Esophagus muscularis mucosa (tissue), 4 donors: ENCODE results near the gene PEPD. TPM values are rescaled to one million over a fixed set of nuclear protein-coding genes. Genes with fewer than 3 reads are reported as not detected.

Source experiments
- DNase-seq: peaks from one replicate; pipeline ENCODE4 v3.0.0-alpha.2; 2017; ENCODE audit errors: extremely low spot score
- H3K27ac ChIP-seq, 4 donors: fragments of 200-600 bp; sonication (generic); replicated peaks in 1 of 4; 1 replicate in 3 of 4; 2 replicates in 1 of 4; pipeline ENCODE4 v1.5.1; 2016 to 2019; ENCODE audit warnings: mild to moderate bottlenecking in 1 of 4
- H3K27me3 ChIP-seq, 4 donors: fragments of 200-600 bp; sonication (generic); one replicate each; pipeline versions ENCODE4 v1.5.1 to v1.6.0; 2016 to 2019
- H3K36me3 ChIP-seq, 4 donors: fragments of 200-600 bp; sonication (generic); one replicate each; pipeline ENCODE4 v1.5.1; 2016 to 2019
- H3K4me1 ChIP-seq, 4 donors: fragments of 200-600 bp; sonication (generic); one replicate each; pipeline ENCODE4 v1.5.1; 2016 to 2019
- H3K4me3 ChIP-seq, 4 donors: fragments of 200-600 bp; sonication (generic); 1 replicate in 2 of 4; 2 replicates in 2 of 4; pipeline ENCODE4 v1.5.1; 2016 to 2019; ENCODE audit warnings: mild to moderate bottlenecking in 4 of 4, moderate library complexity in 1 of 4
- H3K9me3 ChIP-seq, 4 donors: fragments of 200-600 bp; sonication (generic); 1 replicate in 3 of 4; 2 replicates in 1 of 4; pipeline ENCODE4 v1.5.1; 2016 to 2019
- EP300 ChIP-seq: sonication (generic); formaldehyde crosslinking; IDR thresholded peaks from one replicate; pipeline ENCODE4 v1.6.1; 2017; ENCODE audit warnings: antibody characterized with exemption
- POLR2A ChIP-seq: fragments of 450-650 bp; IDR thresholded peaks from one replicate; pipeline ENCODE4 v1.6.1; 2017; ENCODE audit warnings: antibody characterized with exemption, moderate library complexity, mild to moderate bottlenecking, low read depth
- POLR2AphosphoS5 ChIP-seq, 2 donors: sonication (generic); formaldehyde crosslinking; IDR thresholded peaks; one replicate each; pipeline ENCODE4 v1.6.1; 2017; ENCODE audit warnings: antibody characterized with exemption in 2 of 2
- WGBS: methylation state at CpG from one replicate; pipeline ENCODE4 v1.1.5; 2018; 5-methylcytosine and 5-hydroxymethylcytosine counted together
- intact Hi-C: fragments of 100-400 bp; cut with DNase I; formaldehyde crosslinking; loops from one replicate; pipeline ENCODE4 v1.15.1; 2023
- total RNA-seq, 4 donors: library from RNA; depleted of rRNA; stranded (reverse); fragments of >200 nt; gene quantifications; one replicate each; pipeline versions ENCODE4 v1.1.0 to v1.2.1, GENCODE V29; 2016
- TF ChIP-seq, protein P1 (sequence below), 3 experiments: fragments of 200-600 bp in 2 of 3; fragments of 450-650 bp in 1 of 3; sonication (generic) in 2 of 3; IDR thresholded peaks; one replicate each; pipeline ENCODE4 v1.5.1; 2017 to 2019; ENCODE audit warnings: antibody characterized with exemption in 3 of 3, mild to moderate bottlenecking in 2 of 3, moderate library complexity in 1 of 3

PEPD gene
- total RNA-seq, 4 donors from 2014 or later = 59.8 to 90.9 (median 73.0) TPM

DNA sequence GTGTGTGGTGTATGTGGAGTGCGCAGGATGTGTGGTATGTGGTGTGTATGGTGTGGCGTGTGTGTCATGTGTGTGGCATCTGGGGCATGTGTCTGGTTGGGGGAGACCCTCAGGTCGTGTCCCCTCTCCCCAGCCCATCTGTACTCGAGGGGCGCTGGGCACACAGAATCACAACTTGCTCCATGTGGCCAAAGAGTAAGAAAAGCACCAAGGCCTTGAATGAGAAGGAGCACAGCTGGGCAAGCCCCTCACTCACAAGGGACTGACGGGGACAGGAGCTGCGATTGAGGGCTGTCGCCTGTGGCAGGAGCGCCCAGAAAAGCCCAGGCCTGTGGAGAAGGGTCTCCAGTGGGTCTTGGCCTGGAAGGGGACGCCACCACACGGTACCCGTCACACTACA lies 62.8 kb downstream of the PEPD start:
- no peak overlapping the region for H3K4me3 ChIP-seq
- TF ChIP-seq, protein P1, sequence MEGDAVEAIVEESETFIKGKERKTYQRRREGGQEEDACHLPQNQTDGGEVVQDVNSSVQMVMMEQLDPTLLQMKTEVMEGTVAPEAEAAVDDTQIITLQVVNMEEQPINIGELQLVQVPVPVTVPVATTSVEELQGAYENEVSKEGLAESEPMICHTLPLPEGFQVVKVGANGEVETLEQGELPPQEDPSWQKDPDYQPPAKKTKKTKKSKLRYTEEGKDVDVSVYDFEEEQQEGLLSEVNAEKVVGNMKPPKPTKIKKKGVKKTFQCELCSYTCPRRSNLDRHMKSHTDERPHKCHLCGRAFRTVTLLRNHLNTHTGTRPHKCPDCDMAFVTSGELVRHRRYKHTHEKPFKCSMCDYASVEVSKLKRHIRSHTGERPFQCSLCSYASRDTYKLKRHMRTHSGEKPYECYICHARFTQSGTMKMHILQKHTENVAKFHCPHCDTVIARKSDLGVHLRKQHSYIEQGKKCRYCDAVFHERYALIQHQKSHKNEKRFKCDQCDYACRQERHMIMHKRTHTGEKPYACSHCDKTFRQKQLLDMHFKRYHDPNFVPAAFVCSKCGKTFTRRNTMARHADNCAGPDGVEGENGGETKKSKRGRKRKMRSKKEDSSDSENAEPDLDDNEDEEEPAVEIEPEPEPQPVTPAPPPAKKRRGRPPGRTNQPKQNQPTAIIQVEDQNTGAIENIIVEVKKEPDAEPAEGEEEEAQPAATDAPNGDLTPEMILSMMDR (IDR thresholded peaks at IDR 0.05) = no peak
- TF ChIP-seq POLR2A (no peak), POLR2AphosphoS5 (IDR thresholded peaks at IDR 0.05) (no peak), EP300 (no peak)
- no peaks in the 10 kb centered on the region for H3K9me3 ChIP-seq
- no peak overlapping the region for H3K27ac ChIP-seq
- H3K36me3 ChIP-seq = peaks cover 11 to 43% (median 31%) of the 10 kb centered on the region in 4 donors
- intact Hi-C loops = no loop called here
- no peak for DNase-seq
- no peaks in the 10 kb centered on the region for H3K4me1 ChIP-seq
- no peaks in the 10 kb centered on the region for H3K27me3 ChIP-seq
- 94% methylated on average over 9 of the region's 12 CpGs for WGBS

DNA sequence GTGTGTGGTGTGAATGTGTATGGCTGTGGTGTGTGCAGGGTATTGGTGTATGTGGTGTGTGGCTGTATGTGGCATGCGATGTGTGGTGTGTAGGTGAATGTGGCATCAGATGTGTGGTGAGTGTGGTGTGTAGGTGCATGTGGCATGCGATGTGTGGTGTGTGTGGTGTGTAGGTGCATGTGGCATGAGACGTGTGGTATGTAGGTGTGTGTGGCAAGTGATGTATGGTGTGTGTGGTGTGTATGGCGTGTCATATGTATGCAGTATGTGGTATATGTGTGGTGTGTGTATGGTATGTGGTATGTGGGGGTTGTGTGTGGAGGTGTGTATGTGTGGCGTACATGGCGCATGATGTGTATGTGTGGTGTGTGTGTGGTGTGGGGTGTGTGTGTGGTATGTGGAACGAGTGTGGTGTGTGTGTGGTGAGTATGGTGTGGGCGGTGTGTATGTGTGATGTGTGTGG lies 63.4 kb downstream of the PEPD start:
- no peak for DNase-seq
- no peaks in the 10 kb centered on the region for H3K27me3 ChIP-seq
- no peaks in the 10 kb centered on the region for H3K4me1 ChIP-seq
- H3K9me3 ChIP-seq = no peaks in the 10 kb centered on the region
- intact Hi-C loops = no loop called here
- H3K36me3 ChIP-seq = peaks cover 11 to 42% (median 28%) of the 10 kb centered on the region in 4 donors
- WGBS = 94% methylated on average over 8 of the region's 8 CpGs
- H3K27ac ChIP-seq = no peak overlapping the region
- no peak overlapping the region for H3K4me3 ChIP-seq
- TF ChIP-seq, protein P1 (IDR thresholded peaks at IDR 0.05) = no peak
- TF ChIP-seq POLR2A (no peak), POLR2AphosphoS5 (IDR thresholded peaks at IDR 0.05) (no peak), EP300 (no peak)

DNA sequence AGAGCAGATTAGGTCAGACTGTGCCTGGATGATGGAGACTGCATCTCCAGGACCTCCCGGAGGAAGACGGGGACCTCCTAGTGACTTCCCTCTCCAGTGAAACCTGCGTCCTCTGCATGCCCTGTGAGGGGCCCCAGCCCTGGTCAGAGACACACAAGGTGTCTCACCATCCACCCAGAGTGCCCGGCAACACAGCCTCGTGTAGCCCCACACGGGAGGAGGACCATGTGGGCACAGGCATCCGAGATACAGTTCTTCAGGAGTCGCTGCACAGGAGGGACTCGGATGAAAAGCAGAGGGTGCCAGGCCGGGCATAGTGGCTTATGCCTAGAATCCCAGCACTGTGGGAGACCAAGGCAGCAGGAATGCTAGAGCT lies 64.8 kb downstream of the PEPD start:
- 100% methylated on average over 3 of the region's 10 CpGs for WGBS
- Histone ChIP-seq H3K4me1 (no peaks in the 10 kb centered on the region), H3K36me3 (peaks cover 5 to 28% (median 16%) of the 10 kb centered on the region in 4 donors), H3K27ac (no peak overlapping the region), H3K27me3 (no peaks in the 10 kb centered on the region), H3K4me3 (no peak overlapping the region), H3K9me3 (no peaks in the 10 kb centered on the region)
- TF ChIP-seq EP300 = no peak
- no peak for TF ChIP-seq POLR2A
- TF ChIP-seq, protein P1 (IDR thresholded peaks at IDR 0.05) = no peak
- intact Hi-C loops = no loop called here
- DNase-seq = no peak

DNA sequence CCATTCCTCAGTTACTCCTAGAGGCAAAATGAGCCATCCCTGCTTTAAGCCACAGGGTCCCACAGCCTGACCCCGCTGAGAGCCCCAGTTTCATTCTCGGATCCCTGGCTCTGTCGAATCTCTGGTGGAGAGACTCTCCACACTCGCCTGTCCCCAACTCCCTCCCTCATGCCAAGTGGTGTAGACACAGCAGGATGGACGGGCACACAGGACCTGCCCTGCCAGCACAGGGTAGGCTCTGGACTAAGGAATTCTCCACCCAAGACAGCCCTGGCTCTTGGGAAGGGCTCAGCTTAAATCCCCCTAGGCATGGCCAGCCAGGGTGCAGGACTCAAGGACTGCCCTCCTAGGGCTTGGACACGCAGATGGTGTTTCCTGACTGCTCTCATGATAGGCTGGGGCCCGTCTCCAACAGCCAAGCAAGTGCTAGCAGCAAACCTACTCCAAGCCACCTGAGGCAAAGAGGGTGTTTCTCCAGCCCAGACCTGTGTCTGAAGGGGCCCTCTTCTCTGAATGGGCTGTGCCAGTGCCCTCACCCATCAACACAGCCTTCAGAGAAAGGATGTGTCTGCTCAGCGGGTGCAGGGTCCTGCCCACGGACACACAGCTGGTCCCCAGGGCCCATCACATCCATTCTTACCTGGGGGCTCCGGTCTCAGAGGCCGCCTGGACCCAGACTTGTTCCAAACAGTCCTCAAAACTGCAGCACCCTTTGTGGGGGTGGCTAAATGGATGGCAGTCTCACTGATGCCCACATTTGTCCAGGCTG lies 65.3 kb downstream of the PEPD start:
- no peak for DNase-seq
- H3K27ac ChIP-seq = no peak overlapping the region
- 96% methylated on average over 9 of the region's 11 CpGs for WGBS

More for the DNA sequence above, 65.3 kb downstream of the PEPD start:
- H3K9me3 ChIP-seq = no peaks in the 10 kb centered on the region
- no peaks in the 10 kb centered on the region for H3K27me3 ChIP-seq
- H3K36me3 ChIP-seq = peaks cover 5 to 22% (median 13%) of the 10 kb centered on the region in 4 donors
- intact Hi-C loops = no loop called here
- no peaks in the 10 kb centered on the region for H3K4me1 ChIP-seq
- no peak overlapping the region for H3K4me3 ChIP-seq
- TF ChIP-seq EP300 (no peak), POLR2A (no peak), POLR2AphosphoS5 (IDR thresholded peaks at IDR 0.05) (no peak)
- TF ChIP-seq, protein P1 (IDR thresholded peaks at IDR 0.05) = no peak
